Ramos (cell line): ENCODE data around the gene PLIN5.

Source experiments
- in situ Hi-C: fragments of 300-500 bp; cut with MboI; formaldehyde crosslinking; loops from one replicate; pipeline ENCODE4 v1.14.3; 2022; ENCODE audit warnings: low sequenced_read_pairs; ENCODE audit not compliant: unreplicated experiment

PLIN5 gene

DNA sequence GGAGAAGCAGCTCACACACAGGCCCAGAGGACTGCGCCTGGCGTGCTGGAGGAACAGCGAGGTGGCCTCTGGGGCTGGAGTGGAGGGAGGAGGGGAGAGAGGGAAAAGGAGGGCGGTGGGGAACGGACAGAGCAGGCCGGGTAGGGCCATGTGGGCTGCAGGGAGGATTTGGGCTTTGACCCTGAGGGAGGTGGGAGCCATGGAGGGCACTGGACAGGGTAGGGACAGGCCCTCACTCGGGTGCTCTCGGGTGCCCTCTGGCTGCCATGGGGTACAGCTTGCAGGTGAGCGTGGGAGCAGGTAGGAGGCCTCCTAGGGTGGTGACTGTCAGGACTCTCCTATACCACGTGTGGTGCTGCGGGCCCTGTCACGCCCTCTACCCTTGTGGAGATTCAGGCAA, 39.6 kb downstream of the PLIN5 start:
- in situ Hi-C loops: no loop called here

DNA sequence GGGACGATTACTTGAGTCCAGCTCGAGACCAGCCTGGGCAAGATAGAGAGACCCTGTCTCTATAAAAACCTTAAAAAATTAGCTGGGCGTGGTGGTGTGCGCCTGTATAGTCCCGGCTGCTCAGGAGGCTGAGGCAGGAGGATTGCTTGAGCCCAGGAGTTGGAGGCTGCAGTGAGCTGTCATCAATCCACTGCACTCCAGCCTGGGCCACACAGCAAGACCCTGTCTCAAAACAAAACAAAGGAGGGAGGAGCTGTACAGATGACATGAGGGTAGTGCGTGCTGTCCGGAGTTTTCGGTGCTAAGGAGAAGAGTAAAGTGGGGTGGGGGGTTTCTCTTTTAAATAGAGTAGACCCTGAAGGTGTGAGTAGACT, 40.3 kb downstream of the PLIN5 start:
- in situ Hi-C loops: no loop called here

DNA sequence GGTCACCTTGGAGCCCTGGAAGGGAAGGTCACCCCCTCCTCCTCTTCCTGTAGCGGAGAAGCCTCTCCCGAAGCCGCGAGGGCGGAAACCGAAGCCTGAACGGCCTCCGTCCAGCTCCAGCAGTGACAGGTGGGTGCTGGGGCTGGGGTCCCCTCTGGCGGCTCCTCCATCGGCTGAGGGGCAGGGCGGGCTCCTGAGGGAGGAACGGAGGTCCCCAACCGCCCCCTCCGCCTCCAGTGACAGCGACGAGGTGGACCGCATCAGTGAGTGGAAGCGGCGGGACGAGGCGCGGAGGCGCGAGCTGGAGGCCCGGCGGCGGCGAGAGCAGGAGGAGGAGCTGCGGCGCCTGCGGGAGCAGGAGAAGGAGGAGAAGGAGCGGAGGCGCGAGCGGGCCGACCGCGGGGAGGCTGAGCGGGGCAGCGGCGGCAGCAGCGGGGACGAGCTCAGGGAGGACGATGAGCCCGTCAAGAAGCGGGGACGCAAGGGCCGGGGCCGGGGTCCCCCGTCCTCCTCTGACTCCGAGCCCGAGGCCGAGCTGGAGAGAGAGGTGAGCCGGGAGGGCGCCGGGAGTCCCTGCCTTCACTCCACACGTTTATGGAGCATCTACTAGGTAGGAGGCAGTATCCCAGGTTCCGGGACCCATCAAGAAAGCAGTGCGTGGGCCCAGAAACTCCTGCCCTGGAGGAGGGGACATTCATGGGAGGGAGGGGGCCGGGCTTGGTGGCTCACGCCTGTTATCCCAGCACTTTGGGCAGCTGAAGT, 40.9 kb downstream of the PLIN5 start:
- in situ Hi-C loops: no loop called here

DNA sequence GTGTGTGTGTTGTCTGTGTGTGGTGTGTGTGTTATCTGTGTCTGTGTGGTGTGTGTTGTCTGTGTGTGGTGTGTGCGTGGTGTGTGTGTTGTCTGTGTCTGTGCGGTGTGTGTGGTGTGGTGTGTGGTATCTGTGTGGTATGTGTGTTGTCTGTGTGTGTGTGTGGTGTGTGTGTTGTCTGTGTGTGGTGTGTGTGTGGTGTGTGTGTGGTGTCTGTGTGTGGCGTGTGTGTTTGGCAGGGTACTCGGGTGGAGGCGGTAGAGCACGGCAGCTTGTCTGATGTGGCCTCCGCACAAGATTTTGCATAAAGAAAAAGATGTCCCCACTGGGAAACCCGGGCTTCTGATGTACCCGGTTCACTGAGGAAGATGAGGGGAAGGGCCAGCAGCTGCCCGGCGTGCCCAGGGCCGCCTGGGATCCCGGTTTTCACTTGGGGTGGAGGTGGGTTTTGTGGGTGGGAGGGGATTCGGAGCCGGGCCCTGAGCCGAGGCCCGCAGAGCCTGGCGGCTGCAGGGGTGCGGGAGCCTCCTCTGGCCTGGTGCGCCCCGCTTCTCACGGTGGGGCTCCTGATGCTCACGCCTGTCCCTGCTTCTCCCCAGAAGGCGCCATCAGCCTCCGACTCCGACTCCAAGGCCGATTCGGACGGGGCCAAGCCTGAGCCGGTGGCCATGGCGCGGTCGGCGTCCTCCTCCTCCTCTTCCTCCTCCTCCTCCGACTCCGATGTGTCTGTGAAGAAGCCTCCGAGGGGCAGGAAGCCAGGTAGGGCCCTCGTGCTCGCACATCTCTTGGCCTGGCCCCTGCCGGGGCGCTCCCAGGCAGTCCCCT, 41.7 kb downstream of the PLIN5 start:
- in situ Hi-C loops: no loop called here

DNA sequence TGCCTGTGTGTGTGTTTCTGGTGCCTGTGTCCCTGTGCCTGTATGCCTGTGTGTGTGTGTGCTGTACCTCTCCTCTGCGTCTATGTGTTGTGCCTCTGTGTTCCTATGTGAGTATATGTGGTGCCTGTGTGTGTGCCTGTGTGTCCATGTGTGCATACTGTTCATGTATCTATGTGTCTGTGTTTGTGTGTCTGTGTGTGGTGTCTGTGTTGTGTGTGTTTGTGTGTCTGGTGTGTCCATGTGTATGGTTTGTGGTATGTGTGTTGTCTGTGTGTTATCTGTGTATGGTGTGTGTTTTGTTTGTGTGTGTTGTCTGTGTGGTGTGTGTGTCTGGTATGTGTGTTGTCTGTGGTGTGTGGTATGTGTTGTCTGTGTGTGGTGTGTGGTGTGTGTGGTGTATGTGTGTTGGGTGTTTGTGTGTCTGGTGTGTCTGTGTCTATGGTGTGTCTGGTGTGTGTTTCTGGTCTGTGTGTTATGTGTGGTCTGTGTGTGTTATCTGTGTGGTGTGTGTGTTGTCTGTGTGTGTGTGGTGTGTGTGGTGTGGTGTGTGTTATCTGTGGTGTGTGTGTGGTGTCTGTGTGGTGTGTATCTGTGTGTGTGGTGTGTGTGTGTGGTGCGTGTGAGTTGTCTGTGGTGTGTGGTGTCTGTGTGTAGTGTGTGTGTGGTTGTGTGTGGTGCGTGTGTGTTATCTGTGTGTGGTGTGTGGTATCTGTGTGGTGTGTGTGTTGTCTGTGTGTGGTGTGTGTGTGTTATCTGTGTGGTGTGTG, 42.5 kb downstream of the PLIN5 start:
- in situ Hi-C loops: no loop called here

DNA sequence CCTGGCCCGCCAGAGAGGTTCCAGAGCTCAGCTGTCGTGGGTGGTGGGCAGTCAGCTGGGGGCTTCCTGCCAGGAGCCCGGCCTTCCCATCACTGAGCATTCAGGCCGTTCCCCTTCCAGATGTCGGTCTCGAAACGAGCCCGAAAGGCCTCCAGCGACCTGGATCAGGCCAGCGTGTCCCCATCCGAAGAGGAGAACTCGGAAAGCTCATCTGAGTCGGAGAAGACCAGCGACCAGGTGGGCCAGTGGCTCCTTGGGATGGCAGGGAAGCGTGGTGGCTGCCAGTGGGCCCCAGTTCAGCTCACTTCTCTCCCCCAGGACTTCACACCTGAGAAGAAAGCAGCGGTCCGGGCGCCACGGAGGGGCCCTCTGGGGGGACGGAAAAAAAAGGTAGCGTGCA, 43.6 kb downstream of the PLIN5 start:
- in situ Hi-C loops: no loop called here

DNA sequence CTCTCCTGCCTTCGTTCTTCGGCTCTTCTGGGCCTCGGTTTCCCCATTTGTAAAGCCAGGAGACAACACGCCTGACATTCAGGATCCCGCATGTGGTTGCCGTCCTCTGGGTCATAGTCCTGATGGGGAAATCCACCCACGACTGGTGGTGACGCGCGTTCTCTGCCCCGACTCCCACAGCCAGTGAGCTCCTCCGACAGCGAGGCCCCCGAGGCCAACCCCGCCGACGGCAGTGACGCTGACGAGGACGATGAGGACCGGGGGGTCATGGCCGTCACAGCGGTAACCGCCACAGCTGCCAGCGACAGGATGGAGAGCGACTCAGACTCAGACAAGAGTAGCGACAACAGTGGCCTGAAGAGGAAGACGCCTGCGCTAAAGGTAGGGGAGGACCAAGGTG, 46.5 kb downstream of the PLIN5 start:
- in situ Hi-C loops: no loop called here

DNA sequence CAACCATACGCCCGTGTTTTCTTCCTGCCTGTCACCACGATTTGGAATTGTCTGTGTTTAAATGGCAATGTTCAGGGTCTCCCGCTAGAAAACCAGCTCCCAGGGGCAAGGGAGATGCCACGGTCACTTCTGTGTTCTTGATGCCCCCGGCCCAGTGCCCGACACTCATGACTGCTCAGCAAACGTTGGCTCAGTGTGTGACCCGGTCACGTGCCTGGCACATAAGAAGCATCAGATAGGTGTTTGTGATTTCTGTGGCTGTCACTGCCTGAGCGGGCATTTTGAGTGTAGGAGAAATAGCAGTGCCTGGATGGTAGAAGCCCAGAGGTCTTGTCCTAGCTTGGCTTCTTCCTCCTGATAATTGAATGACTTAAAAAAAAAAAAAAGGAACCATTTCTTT, 47.5 kb downstream of the PLIN5 start:
- in situ Hi-C loops: no loop called here

DNA sequence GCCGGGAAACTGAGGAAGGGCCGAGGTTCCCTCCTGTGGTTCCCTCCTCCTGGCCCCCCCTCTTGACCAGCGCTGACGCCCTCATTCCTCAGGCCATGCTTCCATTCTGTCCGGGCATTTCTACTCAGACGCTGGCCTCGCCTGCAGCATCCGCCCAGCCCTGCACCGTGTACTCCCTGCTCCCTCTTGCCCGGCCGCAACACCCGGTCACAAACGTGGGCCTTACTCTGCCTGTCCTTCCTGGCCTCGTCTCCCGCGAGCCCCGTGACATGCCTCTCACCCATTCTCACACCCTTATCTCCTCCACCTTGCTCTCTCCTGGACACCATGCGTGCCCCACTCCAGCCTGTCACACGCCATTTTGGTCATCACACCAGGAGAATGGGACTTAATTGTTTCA, 51.6 kb downstream of the PLIN5 start:
- in situ Hi-C loops: no loop called here

DNA sequence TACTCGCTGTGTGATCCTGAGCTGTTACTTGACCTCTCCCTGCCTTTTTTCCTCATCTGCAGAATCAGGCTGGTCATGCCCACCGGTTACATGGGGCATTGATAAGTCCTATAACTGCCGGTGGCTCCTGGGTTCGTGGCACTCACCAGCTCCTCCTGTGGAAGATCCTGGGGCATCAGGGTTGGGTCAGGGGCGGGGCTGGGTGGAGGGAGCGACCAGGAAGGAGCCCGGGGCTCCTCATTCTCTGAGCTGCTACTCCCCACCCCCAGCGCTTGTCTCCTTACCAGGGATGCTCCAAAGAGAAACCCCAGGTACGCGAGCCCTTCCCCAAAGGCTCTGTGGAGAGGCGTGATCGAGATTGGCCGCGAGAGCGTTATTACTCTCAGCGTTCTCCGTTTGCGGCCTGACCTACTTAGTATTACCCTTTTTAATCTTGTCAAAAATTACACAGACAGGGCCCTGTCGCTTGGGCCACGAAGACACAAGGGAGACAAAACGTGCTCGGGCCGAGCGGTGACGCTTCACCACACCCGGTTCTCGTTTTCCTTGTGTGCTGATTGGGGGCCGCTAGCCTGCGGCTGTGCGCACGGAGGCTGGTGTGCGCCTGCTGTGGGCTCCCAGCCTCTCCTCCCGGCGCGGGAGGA, 52.2 kb downstream of the PLIN5 start:
- in situ Hi-C loops: no loop called here

DNA sequence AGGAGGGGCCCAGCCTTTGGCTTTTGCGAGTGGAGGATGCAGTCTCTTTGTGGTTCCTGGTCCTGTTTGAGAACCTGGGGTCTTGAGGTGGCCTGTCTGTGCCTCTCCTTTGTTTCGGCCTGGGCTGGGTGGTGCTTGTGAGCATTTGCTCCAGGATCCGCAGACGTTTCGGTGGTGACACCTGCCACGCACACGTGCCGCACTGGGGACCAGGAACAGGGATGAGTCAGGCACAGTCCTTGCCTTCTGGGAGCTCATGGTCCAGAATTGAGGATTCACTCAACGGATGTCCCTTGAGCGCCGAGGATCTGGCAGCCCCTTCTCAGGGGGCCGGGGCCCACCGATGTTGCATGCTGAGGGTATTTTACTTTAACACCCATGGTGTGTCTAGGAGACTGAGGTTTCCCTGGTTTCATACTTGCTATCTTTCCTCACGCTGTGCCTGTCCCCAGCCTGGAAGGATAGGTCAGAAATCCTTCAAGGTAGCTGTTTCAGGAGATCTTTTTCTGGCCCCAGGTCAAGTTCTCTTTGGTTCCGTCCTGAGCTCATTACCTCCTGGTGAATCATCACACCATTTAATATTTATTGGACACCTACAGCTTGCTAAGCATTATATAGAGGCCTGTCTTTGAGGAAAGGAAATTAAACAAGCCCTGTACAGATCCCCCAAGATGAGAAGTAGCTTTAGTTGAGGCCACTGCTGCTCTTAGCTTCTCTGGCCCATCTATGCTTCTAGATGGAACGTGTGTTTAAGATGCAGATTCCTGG, 57.8 kb downstream of the PLIN5 start:
- in situ Hi-C loops: no loop called here

DNA sequence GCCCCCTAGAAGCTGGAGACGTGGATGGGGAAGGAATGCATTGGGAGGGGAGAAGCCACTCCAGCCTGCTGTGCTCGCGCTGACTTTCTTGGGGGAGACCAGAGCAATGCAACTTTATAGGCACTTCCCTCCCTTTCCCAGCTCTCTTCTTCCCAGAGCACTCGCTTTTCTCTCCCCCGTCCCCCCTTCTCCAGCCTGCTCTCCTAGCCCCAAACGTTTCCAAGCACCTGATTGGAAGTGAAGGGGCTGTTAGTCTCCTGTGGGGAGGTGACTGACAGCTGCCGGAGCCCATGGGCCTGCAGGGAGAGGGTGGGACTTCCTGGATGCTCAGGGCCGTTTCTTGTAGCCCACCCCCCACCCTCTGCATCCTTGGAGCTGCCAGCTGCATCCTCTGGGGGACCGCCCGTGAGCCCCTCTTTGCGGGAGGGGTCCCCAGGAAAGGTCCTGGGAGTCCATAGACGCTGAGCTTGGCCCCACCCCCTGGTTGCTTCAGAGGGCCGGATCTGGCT, 60.5 kb downstream of the PLIN5 start:
- in situ Hi-C loops: no loop called here

DNA sequence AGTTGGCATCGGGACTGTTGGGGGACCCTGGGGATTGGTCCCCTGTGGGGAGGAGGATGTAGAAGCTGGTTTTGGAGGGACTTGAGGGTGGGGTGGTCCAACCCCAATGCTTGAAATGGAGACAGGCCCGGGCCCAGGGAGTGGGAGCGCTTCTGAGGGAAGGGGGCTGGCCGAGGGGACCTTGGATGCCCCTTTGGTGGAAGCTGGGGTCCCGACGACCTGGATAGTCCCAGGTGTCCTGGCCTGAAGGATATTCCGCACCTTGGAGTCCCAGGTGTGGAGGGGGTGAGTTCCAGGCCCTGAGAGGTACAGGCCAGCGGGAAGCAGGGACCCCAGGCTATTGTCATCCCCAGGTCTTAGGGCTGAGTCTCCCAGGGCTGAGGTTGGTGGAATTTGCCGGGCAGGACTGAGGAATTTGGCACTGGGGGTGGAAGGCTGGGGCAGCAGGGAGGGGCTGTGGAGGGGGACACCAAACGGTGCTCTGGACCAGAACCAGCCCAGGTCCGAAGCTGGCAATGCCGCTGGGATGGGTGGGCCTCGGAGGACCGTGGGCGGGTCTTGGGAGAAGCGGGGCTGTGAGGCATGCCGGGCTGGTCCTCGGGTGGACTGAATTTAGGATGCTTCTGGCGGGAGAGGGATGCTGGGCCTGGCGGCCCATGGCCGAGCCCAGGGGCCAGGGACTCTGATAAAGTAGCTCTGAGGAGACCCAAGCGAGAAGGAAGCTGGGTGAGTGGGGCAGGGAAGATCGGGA, 61.1 kb downstream of the PLIN5 start:
- in situ Hi-C loops: no loop called here

DNA sequence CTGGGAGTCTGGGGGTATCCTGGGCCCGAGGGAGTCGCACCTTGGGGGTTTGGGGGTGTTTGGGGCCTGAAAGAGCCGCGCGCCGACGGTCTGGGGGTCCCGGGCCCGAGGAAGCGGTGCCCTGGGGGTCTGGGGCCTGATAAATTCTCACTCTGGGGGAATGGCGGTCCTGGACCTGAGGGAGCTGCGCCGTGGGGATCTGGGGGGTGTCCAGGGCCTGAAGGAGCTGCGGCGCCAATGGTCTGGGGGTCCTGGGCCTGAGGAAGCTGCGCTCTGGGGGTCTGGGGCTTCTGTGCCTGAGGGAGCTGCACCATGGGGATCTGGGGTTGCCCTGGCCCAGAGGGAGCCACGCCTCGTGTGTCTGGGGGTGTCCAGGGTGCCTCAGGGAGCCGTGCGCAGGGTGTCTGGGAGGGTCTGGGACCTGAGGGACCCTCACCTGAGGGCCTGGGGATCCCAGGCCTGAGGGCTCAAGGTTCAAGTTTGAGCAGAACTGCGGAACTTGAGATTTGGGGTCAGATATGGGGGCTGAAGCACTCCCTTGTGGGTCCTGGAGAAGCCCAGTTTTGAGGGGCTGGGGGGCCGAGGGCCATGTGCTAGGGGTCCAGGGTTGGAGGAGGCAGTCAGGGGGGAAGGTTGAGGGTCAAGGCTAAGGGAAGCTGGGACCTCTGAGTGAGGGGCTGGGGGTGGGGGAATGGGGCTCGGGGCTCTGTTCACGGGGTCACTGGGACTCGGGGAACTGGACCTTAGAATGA, 61.8 kb downstream of the PLIN5 start:
- in situ Hi-C loops: no loop called here
